ENCODE results near the gene TECPR2.
"Not testable (repeated sequence)": the region's sequence is repeated elsewhere in the genome, so short reads cannot be mapped to it uniquely, and the experiment has no call there.

TECPR2 gene

DNA sequence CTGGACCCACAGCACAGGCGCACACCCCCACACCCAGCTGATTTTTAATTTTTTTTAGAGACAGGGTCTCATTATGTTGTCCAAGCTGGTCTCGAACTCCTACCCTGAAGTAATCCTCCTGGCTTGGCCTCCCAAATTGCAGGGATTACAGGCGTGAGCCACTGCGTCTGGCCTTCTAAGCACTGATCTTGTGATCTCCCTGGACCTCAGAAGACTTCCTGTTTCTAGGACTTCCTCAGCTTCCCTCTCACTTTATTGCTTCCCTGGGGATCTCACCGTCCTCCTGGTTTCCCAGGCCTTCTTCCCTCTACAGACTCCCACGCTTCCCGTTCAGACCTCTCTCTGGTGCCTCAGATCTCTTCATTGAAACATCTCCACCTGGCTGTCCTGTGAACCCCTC is 29.4 kb upstream of the TECPR2 start:
- no peak for DNase-seq (ENCODE audit: low spot score)

DNA sequence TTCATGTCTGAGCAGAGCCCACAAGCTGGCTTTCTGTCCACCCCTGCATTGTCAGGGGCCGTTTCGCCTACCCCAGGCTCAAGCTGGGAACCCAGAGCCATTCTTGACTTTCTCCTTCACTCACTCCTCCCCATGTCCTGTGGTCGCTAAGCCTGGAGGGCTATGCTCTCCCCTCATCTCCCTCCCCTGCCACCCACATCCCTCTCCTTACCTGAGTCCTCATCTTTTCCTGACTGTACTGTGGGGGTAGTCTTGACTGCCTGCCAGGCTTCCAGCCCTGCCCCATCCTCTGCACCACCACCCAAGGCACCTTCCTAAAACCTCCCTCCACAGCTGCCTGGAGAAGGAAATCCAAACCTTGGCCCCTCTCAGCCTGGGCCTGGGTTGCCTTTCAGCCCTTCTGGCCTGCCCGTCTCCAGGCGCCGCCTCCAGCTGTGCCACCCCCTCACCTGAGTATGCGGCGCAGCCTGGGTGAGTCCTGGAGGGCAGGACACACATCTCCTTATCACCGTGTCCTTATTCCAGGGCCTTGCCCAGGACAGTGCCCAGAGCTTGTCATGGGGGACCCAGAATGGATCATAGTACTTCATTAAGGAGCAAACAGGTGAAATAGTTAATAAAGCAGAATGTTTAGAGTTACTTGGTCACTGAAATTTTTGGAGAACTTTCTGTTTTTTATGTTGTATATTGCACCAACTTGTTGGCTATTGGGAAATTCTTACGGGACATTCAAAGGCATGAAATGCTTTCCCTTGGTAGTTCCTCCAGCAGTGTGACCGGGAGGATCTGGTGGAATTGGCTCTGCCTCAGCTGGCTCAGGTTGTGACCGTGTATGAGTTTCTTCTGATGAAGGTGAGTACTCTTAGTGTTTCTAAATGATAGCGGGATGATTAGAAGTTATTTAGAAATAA is 28.7 kb upstream of the TECPR2 start:
- DNase-seq (ENCODE audit: low spot score): no peak

DNA sequence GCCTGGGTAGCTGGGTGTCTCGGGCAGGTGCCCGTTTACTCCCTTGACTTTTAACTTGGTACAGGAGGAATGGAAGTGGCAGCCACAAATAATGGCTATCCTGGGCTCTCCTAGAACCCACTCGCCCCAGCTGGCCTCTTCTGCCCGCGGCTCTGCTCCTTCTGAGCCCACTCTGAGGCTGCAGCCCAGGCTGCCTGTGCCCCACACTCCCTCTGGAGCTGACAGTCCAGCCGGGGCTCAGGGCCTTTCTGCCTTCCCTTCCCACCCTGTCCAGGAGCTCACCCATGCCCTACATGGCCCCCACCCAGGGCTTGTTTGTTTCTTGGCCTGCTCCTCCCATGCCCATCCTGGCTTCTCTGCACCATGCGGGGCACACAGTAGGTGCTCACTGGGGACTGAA is 27.6 kb upstream of the TECPR2 start:
- no peak for DNase-seq (ENCODE audit: low spot score)

DNA sequence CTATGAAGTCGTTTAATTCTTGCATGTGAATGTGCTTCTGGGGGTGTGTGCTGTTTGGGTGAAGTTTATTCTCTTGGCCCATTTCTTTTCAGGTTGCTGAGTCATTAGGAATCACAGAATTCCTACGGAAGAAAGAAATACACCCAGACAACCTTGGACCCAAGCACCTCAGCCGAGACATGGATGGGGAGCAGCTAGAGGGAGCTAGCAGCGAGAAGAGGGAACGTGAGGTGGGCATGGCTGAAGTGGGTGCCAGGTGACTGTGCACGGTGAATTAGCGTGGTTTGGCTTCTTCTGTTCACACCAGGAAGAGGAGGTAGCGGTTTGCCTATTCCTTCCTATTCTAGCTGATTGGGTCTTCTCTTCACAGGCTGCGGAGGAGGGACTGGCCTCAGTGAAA is 24.0 kb upstream of the TECPR2 start:
- no peak for DNase-seq (ENCODE audit: low spot score)

DNA sequence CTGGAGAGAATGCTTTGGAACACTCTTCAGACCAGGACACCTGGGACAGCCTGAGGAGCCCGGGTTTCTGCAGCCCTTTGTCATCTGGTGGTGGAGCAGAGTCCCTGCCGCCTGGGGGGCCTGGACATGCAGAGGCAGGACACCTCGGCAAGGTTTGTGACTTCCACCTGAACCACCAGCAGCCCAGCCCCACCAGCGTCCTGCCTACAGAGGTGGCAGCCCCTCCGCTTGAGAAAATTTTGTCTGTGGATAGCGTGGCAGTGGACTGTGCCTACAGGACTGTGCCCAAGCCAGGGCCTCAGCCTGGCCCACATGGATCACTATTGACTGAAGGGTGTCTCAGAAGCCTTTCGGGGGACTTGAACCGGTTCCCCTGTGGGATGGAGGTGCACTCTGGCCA is 21.2 kb upstream of the TECPR2 start:
- no peak for DNase-seq (ENCODE audit: low spot score)

DNA sequence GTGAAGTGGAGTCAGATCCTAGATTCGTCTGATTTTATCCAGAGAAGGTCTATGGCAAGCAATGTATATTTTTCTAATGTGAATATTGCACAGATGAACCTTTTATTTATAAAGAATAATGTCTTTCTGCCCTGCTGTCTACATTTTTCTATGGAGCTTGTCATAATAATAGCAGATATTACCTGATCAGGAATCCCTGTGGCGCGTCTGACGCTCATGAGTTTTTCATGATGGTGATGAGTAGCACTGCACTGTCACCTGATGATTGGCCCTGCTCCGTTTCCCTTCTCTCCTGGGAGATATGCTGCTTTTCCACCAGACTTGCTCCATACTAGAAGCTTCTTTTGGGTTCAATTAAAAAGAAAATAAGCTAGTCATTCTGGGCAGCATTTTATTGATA is 20.5 kb upstream of the TECPR2 start:
- no peak for DNase-seq (ENCODE audit: low spot score)

DNA sequence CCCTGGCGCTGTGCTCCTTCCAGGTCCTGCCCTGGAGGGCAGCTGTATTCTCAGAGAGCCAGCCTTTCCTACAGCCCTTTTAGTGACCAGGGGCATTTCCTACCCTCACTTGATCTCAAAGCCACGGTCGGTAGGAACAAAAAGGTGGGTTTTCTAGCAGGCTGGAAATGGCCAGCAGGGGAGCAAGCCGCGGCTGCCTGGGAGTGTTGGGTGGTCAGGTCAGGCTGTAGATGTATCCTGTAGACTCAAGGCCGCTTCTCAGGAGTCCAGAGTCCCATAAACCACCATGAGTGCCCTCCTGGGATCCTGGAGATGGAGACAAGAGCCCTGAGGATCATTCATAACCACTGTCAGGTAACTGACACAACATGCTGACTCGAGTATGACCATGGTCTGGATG is 18.7 kb upstream of the TECPR2 start:
- DNase-seq (ENCODE audit: low spot score): no peak

DNA sequence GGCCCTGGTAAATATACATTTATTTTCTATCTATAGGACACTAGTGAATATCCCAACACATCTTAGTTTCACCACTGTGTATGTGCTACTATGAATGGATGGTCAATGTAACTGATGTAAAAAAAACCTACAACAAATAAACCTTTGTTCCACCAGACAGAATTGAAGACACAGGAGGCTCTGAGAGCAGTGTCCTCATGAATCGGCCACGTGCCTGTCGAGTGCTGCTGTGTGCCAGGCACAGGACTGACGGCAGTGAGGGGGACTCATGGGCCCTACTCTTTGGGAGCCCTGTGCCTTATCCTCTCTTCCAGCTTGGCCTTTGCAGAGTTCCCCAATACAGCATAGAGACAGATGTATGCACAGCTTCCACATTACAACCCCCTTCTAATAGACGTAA is 18.3 kb upstream of the TECPR2 start:
- DNase-seq (ENCODE audit: low spot score): no peak

DNA sequence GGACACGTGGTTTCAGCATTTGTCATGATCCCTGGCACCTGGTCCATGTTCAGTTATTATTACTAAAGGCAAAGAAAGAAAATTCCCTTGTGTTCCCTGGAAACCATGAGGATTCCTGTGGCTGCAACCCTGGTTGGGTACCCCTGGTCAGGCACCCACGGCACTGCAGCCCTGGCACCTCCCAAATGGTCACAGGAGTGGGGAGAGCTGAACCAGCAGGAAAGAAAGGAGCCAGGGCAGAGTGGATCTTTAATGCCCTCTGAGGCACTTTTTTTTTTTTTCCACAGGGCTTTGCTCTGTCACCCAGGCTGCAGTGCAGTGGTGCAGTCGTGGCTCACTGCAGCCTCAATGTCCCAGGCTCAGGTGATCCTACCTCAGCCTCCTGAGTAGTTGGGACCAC is 17.5 kb upstream of the TECPR2 start:
- no peak for DNase-seq (ENCODE audit: low spot score)

DNA sequence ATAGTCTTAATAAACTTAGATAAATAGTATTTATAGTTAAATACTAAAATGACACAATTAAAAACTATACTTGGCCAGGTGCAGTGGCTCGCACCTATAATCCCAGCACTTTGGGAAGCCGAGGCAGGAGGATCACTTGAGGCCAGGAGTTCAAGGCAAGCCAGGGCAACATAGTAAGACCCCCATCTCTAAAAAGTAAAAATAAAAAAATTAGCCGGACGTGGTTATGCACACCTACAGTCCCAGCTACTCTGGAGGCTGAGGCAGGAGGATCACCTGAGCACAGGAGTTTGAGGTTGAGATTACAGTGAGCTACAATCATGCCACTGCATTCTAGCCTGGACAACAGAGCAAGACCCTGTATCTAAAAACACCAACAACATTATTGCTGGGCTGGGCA is 16.1 kb upstream of the TECPR2 start:
- no peak for DNase-seq (ENCODE audit: low spot score)

DNA sequence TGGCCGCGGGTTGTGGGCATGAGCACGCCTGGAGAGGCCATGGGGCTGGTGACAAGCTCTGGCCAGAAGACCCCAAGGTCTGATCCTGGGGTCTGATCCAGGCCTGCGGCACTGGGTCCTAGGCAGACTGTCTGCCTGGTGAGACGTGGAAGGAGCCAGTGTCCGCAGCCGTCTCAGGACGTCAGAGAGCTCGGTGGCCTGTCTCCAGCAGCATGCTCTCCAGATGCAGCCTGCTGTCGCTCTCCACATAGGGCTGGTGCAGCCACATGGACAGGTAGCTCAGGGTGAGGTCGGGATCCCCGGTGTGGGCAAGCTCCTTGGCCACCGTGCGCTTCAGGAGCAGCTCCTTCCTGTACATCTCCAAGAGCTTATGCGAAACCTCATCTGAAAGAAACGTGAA is 14.4 kb upstream of the TECPR2 start:
- DNase-seq (ENCODE audit: low spot score): no peak

DNA sequence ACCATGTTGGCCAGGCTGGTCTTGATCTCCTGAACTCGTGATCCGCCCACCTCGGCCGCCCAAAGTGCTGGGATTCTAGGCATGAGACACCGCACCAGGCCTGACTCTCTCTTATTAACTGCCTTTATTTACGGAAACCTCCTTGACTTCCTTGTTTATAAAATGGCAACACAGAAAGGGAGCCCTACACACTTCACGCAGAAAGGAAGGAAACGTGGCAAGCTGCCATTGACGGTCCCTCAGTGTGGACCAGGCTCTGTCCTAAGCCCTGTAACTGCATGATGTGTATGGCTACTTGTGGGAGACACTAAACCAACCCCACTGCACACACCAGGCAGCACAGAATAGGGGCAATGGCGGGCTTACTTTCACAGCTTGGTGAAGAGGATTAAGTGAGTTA is 11.7 kb upstream of the TECPR2 start:
- DNase-seq (ENCODE audit: low spot score): no peak

DNA sequence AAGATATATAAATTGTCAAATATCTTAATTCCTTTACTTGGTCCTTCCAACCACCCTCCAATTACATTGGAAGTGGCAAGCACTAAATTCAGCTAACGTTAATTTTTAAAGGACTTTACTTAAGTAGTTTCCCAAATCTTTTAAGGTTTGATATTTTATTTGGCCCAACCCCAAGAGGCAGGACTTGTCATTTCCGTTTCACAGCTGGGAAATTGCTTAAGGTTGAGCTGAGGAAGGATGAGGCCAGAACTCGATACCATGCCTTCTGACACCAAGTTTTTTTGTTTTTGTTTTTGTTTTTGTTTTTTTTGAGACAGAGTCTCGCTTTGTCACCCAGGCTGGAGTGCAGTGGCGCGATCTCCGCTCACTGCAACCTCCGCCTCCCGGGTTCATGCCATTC is 11.1 kb upstream of the TECPR2 start:
- DNase-seq (ENCODE audit: low spot score): not testable (repeated sequence)

DNA sequence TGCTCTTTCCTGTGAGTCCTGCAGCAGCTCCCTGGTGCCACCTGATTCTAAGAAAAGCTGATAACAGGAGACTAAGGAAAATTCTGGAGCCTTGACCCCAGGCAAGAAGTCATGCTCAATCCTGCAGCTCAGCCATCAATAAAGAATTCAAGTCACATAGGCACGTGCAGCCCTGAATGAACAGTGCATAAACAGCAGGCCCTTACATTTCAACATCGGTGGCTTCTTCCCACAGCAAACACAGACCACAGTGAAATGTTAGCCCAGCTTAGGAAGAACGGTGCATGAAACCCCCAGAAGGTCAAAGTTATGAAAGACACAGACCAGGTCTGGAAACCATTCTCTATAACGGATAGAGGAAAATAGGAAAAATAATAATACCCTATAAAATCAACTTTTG is 10.5 kb upstream of the TECPR2 start:
- no peak for DNase-seq (ENCODE audit: low spot score)

DNA sequence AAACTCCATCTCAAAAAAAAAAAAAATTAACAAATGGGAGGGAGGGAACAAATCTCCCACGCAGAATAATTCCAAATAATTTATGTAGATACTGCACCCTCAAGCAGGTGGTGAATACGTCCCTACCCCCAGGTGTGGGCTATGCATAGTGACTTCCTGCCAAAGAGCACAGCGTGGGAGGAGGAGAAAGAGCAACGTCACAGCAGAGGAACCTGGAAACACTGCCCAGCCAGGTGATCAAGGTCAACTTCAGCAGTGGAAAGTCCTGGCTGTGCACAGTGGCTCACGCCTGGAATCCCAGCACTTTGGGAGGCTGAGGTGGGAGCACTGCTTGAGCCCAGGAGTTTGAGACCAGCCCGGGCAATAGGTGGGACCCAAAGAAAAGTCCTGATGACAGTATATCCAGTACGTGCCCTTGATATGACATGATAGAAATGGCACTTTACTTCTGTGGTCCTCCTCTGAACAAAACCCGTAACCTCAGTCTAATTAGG is 9.6 kb upstream of the TECPR2 start:
- DNase-seq (ENCODE audit: low spot score): no peak

DNA sequence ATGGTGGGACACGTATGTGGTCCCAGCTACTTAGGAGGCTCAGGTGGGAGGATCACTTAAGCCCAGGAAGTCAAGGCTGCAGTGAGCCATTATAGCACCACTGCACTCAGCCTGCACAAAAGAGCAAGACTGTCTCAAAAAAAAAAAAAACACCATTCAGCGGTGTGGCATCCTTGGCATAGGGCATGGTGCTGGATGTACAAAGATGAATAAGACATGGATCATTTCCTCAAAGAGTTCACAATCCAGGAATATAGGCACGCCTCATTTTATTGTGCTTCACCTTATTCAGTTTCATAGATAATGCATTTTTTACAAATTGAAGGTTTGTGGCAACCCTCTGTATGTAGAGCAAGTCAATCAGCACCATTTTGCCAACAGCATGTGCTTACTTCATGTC is 6.5 kb upstream of the TECPR2 start:
- DNase-seq (ENCODE audit: low spot score): no peak

DNA sequence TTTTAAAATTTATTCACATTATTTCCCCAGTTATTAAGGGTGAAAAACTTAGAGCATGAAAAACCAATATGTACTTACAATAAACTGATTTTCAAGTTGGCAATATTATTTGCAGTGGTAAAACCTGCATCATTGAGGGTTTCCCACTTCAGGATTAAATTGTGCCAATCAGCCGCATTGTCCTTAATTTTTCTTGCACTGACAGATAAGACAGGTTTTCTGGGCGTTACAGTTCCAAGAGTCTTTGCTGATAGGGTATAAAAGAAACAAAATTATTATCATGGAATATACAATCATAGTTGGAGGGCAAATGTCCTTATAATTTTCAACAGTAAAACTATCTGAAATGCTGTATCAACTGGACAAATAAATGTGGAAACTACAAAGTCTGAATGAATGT is 3.4 kb upstream of the TECPR2 start:
- DNase-seq (ENCODE audit: low spot score): no peak

DNA sequence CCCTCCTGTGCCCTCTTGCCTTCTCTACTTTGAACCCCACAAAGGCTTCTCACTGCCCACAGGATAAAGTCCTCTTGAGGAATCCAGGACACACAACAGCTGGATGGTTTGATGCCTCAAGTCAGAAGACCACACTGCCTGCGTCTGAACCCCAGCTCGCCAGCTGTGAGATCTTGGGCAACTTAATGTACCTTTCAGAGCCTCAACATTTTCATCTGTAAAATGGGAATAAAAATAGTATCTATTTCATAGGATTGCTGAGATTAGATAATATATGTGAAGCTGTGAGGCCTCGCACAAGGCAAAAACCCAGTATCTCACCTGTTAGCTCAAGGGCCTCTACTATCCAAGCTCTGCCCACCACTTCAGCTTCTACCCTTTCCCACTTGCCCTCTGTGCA is 2.4 kb upstream of the TECPR2 start:
- DNase-seq (ENCODE audit: low spot score): no peak

DNA sequence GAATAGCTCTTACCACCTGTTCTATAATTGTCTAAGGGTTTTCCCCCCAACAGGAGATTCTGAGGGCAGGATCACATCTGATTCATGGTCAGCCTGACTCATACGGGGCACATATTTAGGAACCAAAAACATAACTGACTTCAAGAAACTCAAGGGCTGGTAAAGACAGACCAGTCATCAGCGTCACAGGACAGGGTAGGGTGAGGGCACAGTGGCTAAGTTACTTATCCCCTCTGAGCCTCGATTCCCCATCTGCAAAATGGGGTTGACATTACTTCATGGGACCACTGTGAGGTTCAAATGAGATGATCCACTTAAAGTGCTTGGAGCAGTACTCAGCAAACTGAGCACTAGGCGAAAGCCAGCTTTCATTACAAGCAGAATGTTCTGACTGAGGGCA is 657 bp upstream of the TECPR2 start:
- peak; percentile 68 for DNase-seq (ENCODE audit: low spot score)

DNA sequence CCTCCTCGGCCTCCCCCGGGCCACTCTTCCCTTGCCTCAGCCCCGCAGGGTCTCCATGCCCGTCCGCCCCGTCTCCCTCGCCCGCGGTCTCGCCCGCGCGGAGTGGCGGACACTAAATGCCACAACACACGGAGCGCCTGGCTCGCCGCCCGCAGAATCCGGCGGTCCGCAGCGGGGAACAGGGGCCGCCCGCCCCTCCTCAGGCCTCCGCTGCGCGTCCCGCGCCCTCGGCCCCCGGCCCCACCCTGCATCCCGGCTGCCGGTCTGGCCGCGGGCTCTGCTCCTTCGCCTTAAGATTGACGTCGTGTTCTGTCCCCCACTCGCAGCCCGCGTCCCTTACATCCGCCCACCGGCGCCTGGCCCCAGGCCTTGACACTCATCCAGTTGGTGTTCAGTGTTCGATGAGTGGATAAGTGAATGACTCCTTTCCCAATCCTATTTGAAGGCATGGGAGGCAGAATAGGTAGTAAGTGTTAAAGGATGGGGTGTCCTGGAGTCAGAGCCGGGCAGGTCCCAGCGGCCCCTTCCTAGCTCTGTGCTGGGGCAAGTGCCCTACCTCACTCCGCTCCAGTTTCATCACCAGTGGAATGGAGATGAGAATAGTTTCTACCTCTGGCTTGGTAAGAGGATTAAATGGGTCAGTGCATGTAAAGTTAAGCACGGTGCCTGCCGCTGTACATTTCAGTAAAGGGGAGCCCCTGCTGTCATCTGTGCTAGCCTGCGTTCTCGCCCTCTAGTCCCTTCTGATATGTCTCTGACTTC is 622 bp downstream of the TECPR2 start:
- DNase-seq (ENCODE audit: low spot score): peak; percentile 60

DNA sequence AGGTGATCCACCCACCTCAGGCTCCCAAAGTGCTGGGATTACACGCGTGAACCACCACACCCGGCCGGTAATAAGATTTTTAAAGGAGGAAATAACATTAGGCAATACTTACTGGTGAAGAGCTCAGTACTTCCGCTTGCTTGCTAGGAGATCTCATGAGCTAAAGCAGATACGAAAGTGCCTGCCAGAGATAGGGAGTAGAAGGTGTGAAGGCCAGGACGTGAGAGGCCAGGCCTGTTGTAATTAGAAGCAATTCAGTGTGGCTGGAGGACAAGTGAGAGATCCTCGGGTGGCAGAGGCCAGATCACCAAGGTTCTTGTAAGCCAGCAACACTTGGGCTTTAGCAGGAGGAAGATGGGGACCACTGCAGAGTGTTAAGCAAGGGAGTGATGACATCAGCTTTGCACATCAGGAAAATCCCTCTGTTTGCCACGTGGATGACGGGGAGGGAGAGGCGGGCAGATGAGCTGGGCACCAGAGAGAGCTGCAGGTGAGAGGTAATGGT is 7.6 kb downstream of the TECPR2 start:
- DNase-seq (ENCODE audit: low spot score): peak; percentile 31

DNA sequence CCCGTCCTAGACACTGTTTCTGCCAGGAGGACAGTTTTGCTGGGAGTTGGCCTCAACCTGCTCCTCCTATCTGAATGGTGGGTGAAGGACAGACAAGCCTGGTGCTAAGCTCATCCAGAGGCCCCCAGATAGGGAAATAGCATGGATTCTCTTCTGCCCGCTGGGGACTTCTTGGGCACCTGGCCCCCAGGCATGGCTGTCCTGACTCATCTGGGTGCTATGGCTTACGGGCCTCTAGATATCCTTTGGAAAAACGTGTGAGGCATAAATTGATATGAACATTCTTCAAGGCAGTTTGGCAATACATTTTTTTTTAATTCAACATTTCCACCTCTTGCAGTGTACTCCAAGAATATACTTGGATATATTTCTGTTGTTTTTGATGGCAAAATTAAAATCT is 8.6 kb downstream of the TECPR2 start:
- DNase-seq (ENCODE audit: low spot score): no peak

DNA sequence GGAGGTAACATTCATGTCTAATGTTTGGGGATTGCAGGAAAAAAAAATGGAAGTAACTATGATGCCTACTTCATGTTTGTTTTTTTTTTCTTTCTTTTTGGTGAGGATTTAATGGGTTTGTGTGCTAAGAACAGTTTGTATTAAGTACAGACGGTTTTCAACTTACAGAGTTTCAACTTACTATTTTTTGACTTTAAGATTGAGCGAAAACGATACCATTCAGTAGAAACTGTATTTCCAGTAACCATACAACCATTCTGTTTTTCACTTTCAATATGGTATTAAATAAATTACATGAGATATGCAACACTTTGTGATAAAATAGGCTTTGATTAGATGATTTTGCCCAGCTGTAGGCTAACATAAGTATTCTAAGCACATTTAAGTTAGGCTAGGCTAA is 10.4 kb downstream of the TECPR2 start:
- no peak for DNase-seq (ENCODE audit: low spot score)

Measured in kidney tubule cell (primary cell).